Islet of Langerhans (tissue), 1 donor: ENCODE data around the gene KRT4.

ENCODE experiments used
- FAIRE-seq: peaks from one replicate; lab custom pipeline; 2011; peaks lifted over from hg19 to GRCh38; lab: Jason Lieb, UNC

The KRT4 gene

GRCh38 chr12:52836491-52837412 is 22.8 kb upstream of the KRT4 start:
- FAIRE-seq: no peak

GRCh38 chr12:52836042-52836466 is 22.1 kb upstream of the KRT4 start:
- FAIRE-seq: no peak

GRCh38 chr12:52835271-52836041 is 21.5 kb upstream of the KRT4 start:
- FAIRE-seq: no peak

GRCh38 chr12:52834727-52835001 is 20.7 kb upstream of the KRT4 start:
- FAIRE-seq: no peak

- no peak for FAIRE-seq
Measured at GRCh38 chr12:52833922-52834726, 20.2 kb upstream of the KRT4 start, which contains the start of gene KRT79. Gene KRT79 (minus strand): TSS chr12:52834311. CDS start chr12:52834260, 51 bp downstream.

- FAIRE-seq: no peak
Measured at GRCh38 chr12:52832985-52833905, 19.3 kb upstream of the KRT4 start.

GRCh38 chr12:52832451-52832850 is 18.5 kb upstream of the KRT4 start:
- FAIRE-seq: no peak

GRCh38 chr12:52831251-52831650 is 17.3 kb upstream of the KRT4 start:
- no peak for FAIRE-seq

- no peak for FAIRE-seq
Measured at GRCh38 chr12:52829986-52830770, 16.3 kb upstream of the KRT4 start.

- FAIRE-seq: no peak
Measured at GRCh38 chr12:52828591-52829021, 14.7 kb upstream of the KRT4 start.

GRCh38 chr12:52828156-52828555 is 14.2 kb upstream of the KRT4 start:
- FAIRE-seq: no peak

GRCh38 chr12:52827499-52828090 is 13.7 kb upstream of the KRT4 start:
- FAIRE-seq: no peak

- no peak for FAIRE-seq
Measured at GRCh38 chr12:52826611-52827498, 12.9 kb upstream of the KRT4 start.

- no peak for FAIRE-seq
Measured at GRCh38 chr12:52825961-52826360, 12.0 kb upstream of the KRT4 start.

- FAIRE-seq: no peak
Measured at GRCh38 chr12:52824741-52825410, 11.0 kb upstream of the KRT4 start.

GRCh38 chr12:52823761-52824450 is 10.0 kb upstream of the KRT4 start:
- no peak for FAIRE-seq

GRCh38 chr12:52822771-52823510 is 9.0 kb upstream of the KRT4 start:
- FAIRE-seq: no peak
